Gastrocnemius medialis (tissue), 4 donors: ENCODE data around the gene PLCD1. TPM values are rescaled to one million over a fixed set of nuclear protein-coding genes. Genes with fewer than 3 reads are reported as not detected.

Experiments
- ATAC-seq, 2 donors: fragments of 150-250 bp; one replicate each; pipeline ENCODE4 v1.9.1; 2016
- DNase-seq, 2 donors: peaks; one replicate each; pipeline ENCODE4 v3.0.0-alpha.2; 2019
- H3K27ac ChIP-seq, 4 donors: fragments of 200-600 bp; sonication (generic); 1 replicate in 1 of 4; 2 replicates in 3 of 4; pipeline ENCODE4 v1.5.1; 2016 to 2018; ENCODE audit warnings: mild to moderate bottlenecking in 2 of 4, moderate library complexity in 1 of 4
- H3K27me3 ChIP-seq, 3 donors: fragments of 200-600 bp; sonication (generic) in 2 of 3; 1 replicate in 1 of 3; 2 replicates in 2 of 3; pipeline versions ENCODE4 v1.5.1 to v1.6.0; 2016 to 2019; ENCODE audit warnings: mild to moderate bottlenecking in 1 of 3, moderate library complexity in 1 of 3
- H3K36me3 ChIP-seq, 2 donors: fragments of 200-600 bp; sonication (generic) in 1 of 2; one replicate each; pipeline ENCODE4 v1.5.1; 2017 to 2018
- H3K4me1 ChIP-seq, 2 donors: fragments of 200-600 bp; sonication (generic) in 1 of 2; one replicate each; pipeline ENCODE4 v1.5.1; 2016 to 2017; ENCODE audit warnings: mild to moderate bottlenecking in 2 of 2
- H3K4me3 ChIP-seq, 4 donors: fragments of 200-600 bp; sonication (generic) in 3 of 4; 1 replicate in 1 of 4; 2 replicates in 3 of 4; pipeline ENCODE4 v1.5.1; 2016 to 2019; ENCODE audit warnings: mild to moderate bottlenecking in 2 of 4
- H3K9me3 ChIP-seq, 3 donors: fragments of 200-600 bp; sonication (generic) in 2 of 3; 1 replicate in 1 of 3; 2 replicates in 2 of 3; pipeline ENCODE4 v1.5.1; 2016 to 2019
- POLR2A ChIP-seq, 2 donors: fragments of 450-650 bp; IDR thresholded peaks; one replicate each; pipeline ENCODE4 v1.6.1; 2017; ENCODE audit warnings: antibody characterized with exemption in 2 of 2, mild to moderate bottlenecking in 2 of 2, moderate library complexity in 2 of 2
- in situ Hi-C, 4 donors: fragments of 200-750 bp; cut with MboI; loops; one replicate each; pipeline versions ENCODE4 v1.15.0 to v1.8.0; 2017; ENCODE audit warnings: low sequenced_read_pairs in 4 of 4
- intact Hi-C: fragments of 100-400 bp; cut with DNase I; formaldehyde crosslinking; loops from one replicate; pipeline ENCODE4 v1.15.1; 2023; ENCODE audit warnings: low total_unique reads
- total RNA-seq, 4 donors: library from RNA; depleted of rRNA; stranded (reverse); fragments of >200 nt; gene quantifications; one replicate each; pipeline versions ENCODE4 v1.1.0 to v1.2.3, GENCODE V29; 2016
- TF ChIP-seq, protein P1 (sequence below), 5 experiments: fragments of 450-650 bp in 3 of 5; fragments of 200-600 bp in 2 of 5; sonication (generic) in 2 of 5; IDR thresholded peaks in 4 of 5; conservative IDR thresholded peaks in 1 of 5; 1 replicate in 4 of 5; 2 replicates in 1 of 5; pipeline ENCODE4 v1.5.1; 2016 to 2019; ENCODE audit warnings: antibody characterized with exemption in 5 of 5, mild to moderate bottlenecking in 3 of 5, moderate library complexity in 3 of 5

Gene PLCD1
- total RNA-seq, 4 donors from 2014 or later: 2.4 to 6.2 (median 4.7) TPM

DNA sequence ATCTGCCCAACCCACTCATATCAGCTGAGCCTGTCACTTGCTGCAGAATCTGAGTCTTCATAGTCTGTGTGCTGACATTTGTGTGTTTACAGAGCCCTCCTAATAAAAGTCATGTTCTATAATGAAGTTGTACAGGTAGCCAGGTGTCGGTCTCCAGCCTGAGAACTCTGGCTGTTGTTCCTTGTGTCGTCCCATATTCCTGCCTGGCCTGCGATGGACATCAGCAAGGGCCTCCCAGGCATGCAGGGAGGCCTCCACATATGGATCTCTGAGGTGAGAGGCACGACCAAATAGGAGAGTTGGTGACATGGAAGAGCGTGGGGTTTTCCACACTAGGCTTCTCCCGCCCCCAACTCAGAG lies 36.0 kb downstream of the PLCD1 start:
- in situ Hi-C loops: no loop called here
- peak overlapping the region; percentile 66 to 77 (median 73) for H3K27ac ChIP-seq
- H3K27me3 ChIP-seq: no peaks in the 10 kb centered on the region
- no peak for TF ChIP-seq POLR2A (IDR thresholded peaks at IDR 0.05)
- H3K4me3 ChIP-seq: peak overlapping the region in 3 of 4 donors; percentile 63 to 68 (median 64)
- no peak for DNase-seq
- intact Hi-C loops: no loop called here
- no peaks in the 10 kb centered on the region for H3K36me3 ChIP-seq
- peaks cover 8 to 10% of the 10 kb centered on the region in 2 donors for H3K4me1 ChIP-seq
- no peak for ATAC-seq
- no peaks in the 10 kb centered on the region for H3K9me3 ChIP-seq

DNA sequence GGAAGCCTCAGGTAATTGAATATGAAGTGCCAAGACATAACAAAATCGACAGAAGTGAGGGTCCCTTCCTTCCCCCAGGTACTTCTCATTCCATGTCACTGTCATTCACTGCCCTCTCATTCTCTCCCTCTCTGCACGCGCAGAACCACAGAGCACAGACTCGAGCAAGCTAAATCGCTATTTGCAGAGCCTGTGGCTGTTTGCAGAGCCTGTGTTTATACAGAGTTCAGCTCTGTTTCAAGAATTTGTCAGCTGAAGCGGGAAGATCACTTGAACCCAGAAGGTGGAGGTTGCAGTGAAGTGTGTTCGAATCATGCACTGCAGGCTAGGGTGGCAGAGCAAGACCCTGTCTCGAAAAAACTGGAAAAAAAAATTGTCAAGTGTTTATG lies 36.4 kb downstream of the PLCD1 start:
- Histone ChIP-seq H3K27me3 (no peaks in the 10 kb centered on the region), H3K4me1 (peaks cover 4 to 6% of the 10 kb centered on the region in 2 donors), H3K27ac (no peak overlapping the region), H3K36me3 (no peaks in the 10 kb centered on the region), H3K4me3 (no peak overlapping the region), H3K9me3 (no peaks in the 10 kb centered on the region)
- no peak for TF ChIP-seq POLR2A (IDR thresholded peaks at IDR 0.05)
- TF ChIP-seq, protein P1, sequence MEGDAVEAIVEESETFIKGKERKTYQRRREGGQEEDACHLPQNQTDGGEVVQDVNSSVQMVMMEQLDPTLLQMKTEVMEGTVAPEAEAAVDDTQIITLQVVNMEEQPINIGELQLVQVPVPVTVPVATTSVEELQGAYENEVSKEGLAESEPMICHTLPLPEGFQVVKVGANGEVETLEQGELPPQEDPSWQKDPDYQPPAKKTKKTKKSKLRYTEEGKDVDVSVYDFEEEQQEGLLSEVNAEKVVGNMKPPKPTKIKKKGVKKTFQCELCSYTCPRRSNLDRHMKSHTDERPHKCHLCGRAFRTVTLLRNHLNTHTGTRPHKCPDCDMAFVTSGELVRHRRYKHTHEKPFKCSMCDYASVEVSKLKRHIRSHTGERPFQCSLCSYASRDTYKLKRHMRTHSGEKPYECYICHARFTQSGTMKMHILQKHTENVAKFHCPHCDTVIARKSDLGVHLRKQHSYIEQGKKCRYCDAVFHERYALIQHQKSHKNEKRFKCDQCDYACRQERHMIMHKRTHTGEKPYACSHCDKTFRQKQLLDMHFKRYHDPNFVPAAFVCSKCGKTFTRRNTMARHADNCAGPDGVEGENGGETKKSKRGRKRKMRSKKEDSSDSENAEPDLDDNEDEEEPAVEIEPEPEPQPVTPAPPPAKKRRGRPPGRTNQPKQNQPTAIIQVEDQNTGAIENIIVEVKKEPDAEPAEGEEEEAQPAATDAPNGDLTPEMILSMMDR (IDR thresholded peaks at IDR 0.05 in 4 of 5, conservative IDR thresholded peaks at IDR 0.05 in 1 of 5): no peak
- intact Hi-C loops (no loop called here), in situ Hi-C loops (no loop called here)
- DNase-seq (no peak), ATAC-seq (no peak)

DNA sequence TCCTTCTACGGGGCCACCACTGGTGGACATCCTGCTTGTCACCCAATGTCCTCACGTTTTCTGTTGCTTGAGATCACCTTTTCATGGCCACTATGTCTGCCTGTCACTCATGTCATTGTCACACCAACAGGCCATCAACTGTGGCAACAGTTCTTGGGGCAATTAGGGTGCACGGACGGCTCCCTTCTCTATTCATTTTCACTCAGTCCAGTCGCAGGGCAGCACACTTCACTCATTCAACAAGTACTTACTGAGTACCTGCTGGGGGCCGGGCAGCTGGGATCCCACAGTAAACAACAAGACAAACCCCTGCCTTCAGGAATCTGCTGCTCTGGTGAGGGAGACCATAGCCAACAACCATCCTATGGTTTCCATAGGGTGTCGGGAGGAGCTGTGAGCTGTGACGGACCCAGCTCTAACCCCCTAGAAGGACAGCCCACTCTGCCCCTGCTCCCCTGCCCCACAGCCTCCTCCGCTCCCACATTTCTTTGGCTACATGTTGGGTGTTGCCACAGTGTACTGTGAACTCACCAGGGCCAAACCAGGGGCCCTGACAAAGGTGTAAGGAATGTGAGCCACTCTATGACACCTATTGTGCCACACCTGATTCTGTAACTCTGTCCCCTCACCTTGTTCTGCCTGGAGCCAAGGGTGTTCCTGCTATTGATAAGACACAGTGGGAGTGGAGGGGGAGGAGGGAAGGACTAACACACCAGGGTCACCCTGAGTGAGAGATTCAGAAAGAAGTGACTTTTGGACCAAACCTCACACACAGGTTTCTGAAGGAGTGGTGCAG lies 37.0 kb downstream of the PLCD1 start:
- Histone ChIP-seq H3K36me3 (no peaks in the 10 kb centered on the region), H3K27me3 (no peaks in the 10 kb centered on the region), H3K27ac (no peak overlapping the region), H3K9me3 (no peaks in the 10 kb centered on the region), H3K4me3 (no peak overlapping the region), H3K4me1 (peaks cover 4 to 6% of the 10 kb centered on the region in 2 donors)
- DNase-seq: peak in 1 of 2 donors; percentile 8
- intact Hi-C loops: no loop called here
- TF ChIP-seq, protein P1 (IDR thresholded peaks at IDR 0.05 in 4 of 5, conservative IDR thresholded peaks at IDR 0.05 in 1 of 5): no peak
- TF ChIP-seq POLR2A (IDR thresholded peaks at IDR 0.05): no peak
- ATAC-seq: no peak
- in situ Hi-C loops: no loop called here

DNA sequence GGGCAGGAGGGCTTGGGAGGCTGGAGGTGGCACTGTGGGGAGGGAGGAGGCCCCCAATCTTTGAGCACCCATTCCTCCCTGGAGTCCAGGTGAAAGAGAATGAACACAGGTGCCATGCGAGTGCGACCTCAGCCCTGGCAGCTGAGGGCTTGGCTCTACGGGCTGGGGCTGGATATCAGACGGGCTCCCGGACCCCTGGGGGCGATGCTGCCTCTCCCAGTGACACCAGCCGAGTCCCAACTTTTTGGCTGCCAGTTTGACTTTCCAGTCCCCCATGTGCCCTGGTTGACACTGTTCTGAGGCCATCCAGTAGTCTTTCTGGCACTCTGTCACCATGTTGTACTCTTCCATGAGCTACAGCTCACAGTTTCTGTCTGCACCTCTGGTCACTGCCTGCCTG lies 37.6 kb downstream of the PLCD1 start:
- no peaks in the 10 kb centered on the region for H3K27me3 ChIP-seq
- TF ChIP-seq, protein P1 (IDR thresholded peaks at IDR 0.05 in 4 of 5, conservative IDR thresholded peaks at IDR 0.05 in 1 of 5): no peak
- TF ChIP-seq POLR2A (IDR thresholded peaks at IDR 0.05): no peak
- peak in 1 of 2 donors; percentile 8 for DNase-seq
- H3K4me1 ChIP-seq: peaks cover 4 to 6% of the 10 kb centered on the region in 2 donors
- no peaks in the 10 kb centered on the region for H3K36me3 ChIP-seq
- in situ Hi-C loops: no loop called here
- H3K4me3 ChIP-seq: no peak overlapping the region
- no peak overlapping the region for H3K27ac ChIP-seq
- no peak for ATAC-seq
- intact Hi-C loops: no loop called here
- H3K9me3 ChIP-seq: no peaks in the 10 kb centered on the region

DNA sequence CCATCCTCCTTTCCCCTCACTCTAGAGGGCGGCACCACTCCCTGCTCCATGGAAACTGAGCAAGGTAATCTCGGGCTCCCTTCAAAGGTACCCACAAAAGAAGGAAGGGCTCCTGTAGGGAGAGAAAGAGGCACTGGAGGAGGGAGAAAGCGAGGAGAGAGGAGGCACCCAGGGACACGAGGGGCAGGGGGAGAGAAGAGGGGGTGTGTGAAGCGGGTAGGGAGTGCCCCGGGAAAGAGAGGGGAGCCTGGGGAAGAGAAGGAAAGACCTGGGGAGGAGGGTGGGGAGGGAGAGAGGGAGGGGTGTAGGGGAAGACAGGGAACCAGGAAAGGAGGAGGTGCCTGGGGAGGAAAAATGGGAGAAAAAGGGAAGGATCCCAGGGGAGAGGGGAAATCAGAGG lies 38.3 kb downstream of the PLCD1 start:
- in situ Hi-C loops: no loop called here
- intact Hi-C loops: no loop called here
- Histone ChIP-seq H3K27me3 (no peaks in the 10 kb centered on the region), H3K4me1 (peaks cover 4 to 6% of the 10 kb centered on the region in 2 donors), H3K9me3 (no peaks in the 10 kb centered on the region), H3K36me3 (no peaks in the 10 kb centered on the region), H3K27ac (no peak overlapping the region), H3K4me3 (no peak overlapping the region)
- TF ChIP-seq POLR2A (IDR thresholded peaks at IDR 0.05): no peak
- TF ChIP-seq, protein P1 (IDR thresholded peaks at IDR 0.05 in 4 of 5, conservative IDR thresholded peaks at IDR 0.05 in 1 of 5): no peak
- no peak for DNase-seq
- ATAC-seq: no peak
